ENCODE results near the gene BEGAIN.

GRCh38 chr14:100504372-100505078, 82.7 kb downstream of the BEGAIN start:
- no peak for TF ChIP-seq CREB3L1 (IDR thresholded peaks at IDR 0.05; ENCODE audit: borderline replicate concordance, low read depth)
- TF ChIP-seq FOXM1 (IDR thresholded peaks at IDR 0.05; ENCODE audit: low read depth), result no peak
- no peak for TF ChIP-seq FOXM1 (CRISPR knock-in tag; IDR thresholded peaks at IDR 0.05; ENCODE audit: low read depth)
- no peak for TF ChIP-seq TEAD4 (IDR thresholded peaks at IDR 0.05; ENCODE audit: low read length)
- no peak for TF ChIP-seq TEAD4 (CRISPR knock-in tag; IDR thresholded peaks at IDR 0.05; ENCODE audit: borderline replicate concordance)
- TF ChIP-seq ZNF609 (CRISPR knock-in tag; IDR thresholded peaks at IDR 0.05; ENCODE audit: borderline replicate concordance), result no peak
- TF ChIP-seq POLR2A (conservative IDR thresholded peaks at IDR 0.05), result no peak
- TF ChIP-seq TAF1 (IDR thresholded peaks at IDR 0.05; ENCODE audit: control insufficient read depth, extremely low read depth, insufficient read depth, low read length, severe bottlenecking), result no peak
- no peak for TF ChIP-seq JUN (IDR thresholded peaks at IDR 0.05; ENCODE audit: borderline replicate concordance, low read depth, low read length)
- no peak for TF ChIP-seq JUN (CRISPR knock-in tag; IDR thresholded peaks at IDR 0.05; ENCODE audit: borderline replicate concordance)
- TF ChIP-seq PBX2 (CRISPR knock-in tag; IDR thresholded peaks at IDR 0.05; ENCODE audit: low read depth), result no peak
- TF ChIP-seq PBX2 (tag; conservative IDR thresholded peaks at IDR 0.05; ENCODE audit: low read depth), result no peak
- no peak for TF ChIP-seq XRCC5 (IDR thresholded peaks at IDR 0.05; ENCODE audit: low read depth, low read length)

Measured in K562 (cell line).